NCI-H2029 treated with DMSO at 0.1 percent for 48 hours (cell line): ENCODE data around the gene TAF11L7.
"Not testable (repeated sequence)": the region's sequence is repeated elsewhere in the genome, so short reads cannot be mapped to it uniquely, and the experiment has no call there.

Experiments
- DNase-seq: peaks from one replicate; lab custom pipeline; 2025; lab: John Stamatoyannopoulos, UW

Gene TAF11L7

GRCh38 chr5:17585658-17586057 is at the start of gene TAF11L7:
Gene TAF11L7, minus strand, starts transcription at chr5:17585758.
- not testable (repeated sequence) for DNase-seq

GRCh38 chr5:17634160-17634559 is 48.6 kb upstream of the TAF11L7 start, which contains the start of gene TAF11L14:
Gene TAF11L14, plus strand, starts transcription at chr5:17634460.
- DNase-seq, result no peak

GRCh38 chr5:17631788-17632187 is 46.2 kb upstream of the TAF11L7 start, which contains the start of gene TAF11L13:
Gene TAF11L13, plus strand, starts transcription at chr5:17632088.
- not testable (repeated sequence) for DNase-seq

- no peak for DNase-seq
Measured at GRCh38 chr5:17625686-17626085, 40.1 kb upstream of the TAF11L7 start.

- no peak for DNase-seq
Measured at GRCh38 chr5:17620627-17621026, 35.1 kb upstream of the TAF11L7 start.

- no peak for DNase-seq
Measured at GRCh38 chr5:17619354-17619753, 33.8 kb upstream of the TAF11L7 start.

- no peak for DNase-seq
Measured at GRCh38 chr5:17614872-17615605, 29.5 kb upstream of the TAF11L7 start.

GRCh38 chr5:17610092-17610491 is 24.5 kb upstream of the TAF11L7 start, which contains the start of gene TAF11L12:
Gene TAF11L12, plus strand, starts transcription at chr5:17610392.
- not testable (repeated sequence) for DNase-seq

GRCh38 chr5:17607461-17607860 is 21.9 kb upstream of the TAF11L7 start:
- not testable (repeated sequence) for DNase-seq

GRCh38 chr5:17604951-17605350 is 19.4 kb upstream of the TAF11L7 start:
- no peak for DNase-seq

GRCh38 chr5:17603880-17604279 is 18.3 kb upstream of the TAF11L7 start, which contains the start of gene TAF11L11:
Gene TAF11L11, plus strand, starts transcription at chr5:17604183.
- not testable (repeated sequence) for DNase-seq

- not testable (repeated sequence) for DNase-seq
Measured at GRCh38 chr5:17597728-17598127, 12.2 kb upstream of the TAF11L7 start, which contains the start of gene TAF11L10. Gene TAF11L10, minus strand, starts transcription at chr5:17597828.

GRCh38 chr5:17594255-17594654 is 8.7 kb upstream of the TAF11L7 start, which contains the start of gene TAF11L9:
Gene TAF11L9, minus strand, starts transcription at chr5:17594394.
- not testable (repeated sequence) for DNase-seq

GRCh38 chr5:17590860-17591259 is 5.3 kb upstream of the TAF11L7 start, which contains the start of gene TAF11L8:
Gene TAF11L8, minus strand, starts transcription at chr5:17590960.
- DNase-seq, result not testable (repeated sequence)
